Naive B cell (primary cell): ENCODE data around the gene KLKB1. TPM values are rescaled to one million over a fixed set of nuclear protein-coding genes. Genes with fewer than 3 reads are reported as not detected.

Source experiments
- polyA plus RNA-seq, 6 donors: library from polyadenylated mRNA; unstranded; fragments of 300-500 nt; fragmentation: Illumina TruSeq; gene quantifications; one replicate each; pipeline ENCODE4 v1.2.3, GENCODE V29; 2021; ENCODE audit warnings: low read depth in 6 of 6

Gene KLKB1
- polyA plus RNA-seq, 6 donors from 2014 or later = 1.00 TPM; not detected in 5

Other genes starting within 250 kb of the KLKB1 start
- under 1 TPM in 1 of 6 donors, not detected in 5; 0.47 TPM for gene TLR3, start 158.4 kb upstream of the KLKB1 start, polyA plus RNA-seq
- not detected for gene FAM149A, start 122.8 kb upstream of the KLKB1 start, polyA plus RNA-seq
- gene CYP4V2, start 35.9 kb upstream of the KLKB1 start, polyA plus RNA-seq = 10 to 100 TPM; 10.2 to 16.2 (median 14.0) TPM
- not detected for gene F11, start 38.7 kb downstream of the KLKB1 start, polyA plus RNA-seq